Measurements from ENCODE around the gene GJB4. TPM values are rescaled to one million over a fixed set of nuclear protein-coding genes. Genes with fewer than 3 reads are reported as not detected.

The GJB4 gene
- polyA plus RNA-seq, 2 of the 4 experiments (the other 2 are of a cell fraction) = not detected

DNA sequence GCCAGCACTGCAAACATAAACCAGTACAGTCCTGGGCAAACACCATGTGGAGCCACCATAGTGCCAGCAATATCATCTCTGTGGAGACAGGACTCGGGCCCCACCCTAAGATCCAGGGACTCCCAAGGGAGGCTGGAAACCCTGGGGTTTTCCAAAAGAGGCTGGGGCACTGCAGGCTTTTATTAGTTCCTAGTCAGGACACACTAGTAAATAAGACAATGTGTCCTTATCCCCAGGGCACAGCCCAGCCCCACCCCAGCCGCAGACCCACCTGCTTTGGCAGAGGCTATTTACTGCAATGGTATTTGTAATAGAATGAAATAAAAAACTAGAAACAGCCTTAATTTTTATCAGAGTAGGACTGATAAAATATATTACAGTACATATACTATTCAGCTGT, 21.0 kb downstream of the GJB4 start:
- peaks cover 9% of the 10 kb centered on the region; the same call in 1 of the 3 replicates for H3K4me1 ChIP-seq
- ChIA-PET POLR2A (interaction anchor here (0.7 kb wide), 1 partner anchor 79 kb away, joined by 3 read pairs; the partner anchor contains the start of gene SMIM12), CTCF (interaction anchor here (0.7 kb wide), 1 partner anchor 80 kb away, joined by 4 read pairs; no protein-coding TSS in a partner anchor)
- no peak overlapping the region; a peak in 1 of 6 replicates for H3K27ac ChIP-seq
- TF ChIP-seq HEYL (CRISPR knock-in tag; IDR thresholded peaks at IDR 0.05) = no peak
- TF ChIP-seq CEBPB (IDR thresholded peaks at IDR 0.05) = no peak
- H3K4me2 ChIP-seq = peak overlapping the region; percentile 91
- 69% methylated on average over 2 of the region's 2 CpGs for WGBS (ENCODE audit: missing lambda C conversion rate)
- DNase-seq (ENCODE audit: low read depth in 1 of 2, low spot score in 1 of 2) (no peak), ATAC-seq (no peak), FAIRE-seq (no peak)
- no peak overlapping the region for H3K4me3 ChIP-seq
- no peaks in the 10 kb centered on the region for H3K9me3 ChIP-seq

DNA sequence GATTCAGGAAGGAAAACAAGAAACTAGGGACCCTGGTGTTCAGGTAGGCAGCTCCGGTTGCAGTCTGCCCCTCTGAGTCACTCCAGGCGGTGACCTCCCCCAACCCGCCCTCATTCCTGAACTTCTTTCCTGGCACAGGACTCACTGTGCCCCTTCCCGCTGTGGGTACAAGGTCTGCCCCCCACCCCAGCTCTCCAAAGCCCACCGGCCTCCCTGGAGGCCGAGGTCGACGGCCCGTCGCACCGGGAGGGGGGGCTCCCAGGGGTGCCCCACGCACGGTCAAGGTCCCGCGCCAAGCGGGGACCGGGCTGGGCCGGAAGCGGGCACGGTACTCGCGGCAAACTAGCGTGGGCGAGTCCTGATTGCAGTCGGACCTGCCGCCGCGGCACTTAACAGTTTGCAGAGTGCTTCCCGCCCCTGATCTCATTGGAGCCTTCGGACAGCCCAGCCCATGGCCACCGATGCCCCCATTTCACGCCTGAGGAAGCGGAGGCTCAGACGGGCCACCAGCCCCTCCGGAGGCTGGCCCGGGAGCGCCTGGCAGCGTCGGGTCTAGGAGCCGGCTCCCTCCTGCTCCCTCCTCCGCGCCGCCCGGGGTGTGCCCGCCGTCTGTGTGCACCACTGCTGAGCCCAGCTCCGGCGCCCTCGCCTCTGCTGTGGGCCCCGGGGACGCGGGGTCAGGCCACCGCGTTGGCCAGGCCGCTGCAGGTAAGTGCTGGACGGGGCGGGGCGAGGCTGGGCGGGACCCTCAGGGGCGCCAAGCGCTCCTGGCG, 21.7 kb downstream of the GJB4 start, which contains the start of gene GJB3:
Gene GJB3, plus strand, starts transcription at position 144 of the 773 bp plus-strand sequence. CDS start 3,549 bp downstream, outside the sequence.
- Histone ChIP-seq H3K9me3 (no peaks in the 10 kb centered on the region), H3K4me1 (peaks cover 9% of the 10 kb centered on the region; the same call in 1 of the 3 replicates), H3K4me2 (peak within 1 kb of the TSS; percentile 91), H3K4me3 (peak within 1 kb of the TSS; percentile 54), H3K27ac (peak within 1 kb of the TSS; percentile 68 to 86; a peak in 5 of 6 replicates)
- TF ChIP-seq POLR2AphosphoS2 (conservative IDR thresholded peaks at IDR 0.05; ENCODE audit: low read length) = no peak
- no peak for TF ChIP-seq HOXB5 (CRISPR knock-in tag; IDR thresholded peaks at IDR 0.05)
- no peak for TF ChIP-seq CHD4 (IDR thresholded peaks at IDR 0.05; ENCODE audit: borderline replicate concordance)
- no peak for TF ChIP-seq ZSCAN20 (CRISPR knock-in tag; IDR thresholded peaks at IDR 0.05)
- no peak for TF ChIP-seq SREBF2 (IDR thresholded peaks at IDR 0.05)
- no peak for TF ChIP-seq FOSL2 (IDR thresholded peaks at IDR 0.05)
- TF ChIP-seq FOSL2 (CRISPR knock-in tag; IDR thresholded peaks at IDR 0.05) = no peak
- TF ChIP-seq KDM5A (IDR thresholded peaks at IDR 0.05) = no peak
- no peak for TF ChIP-seq RCOR1 (IDR thresholded peaks at IDR 0.05; ENCODE audit: low read depth, low read length)
- TF ChIP-seq, protein P1, sequence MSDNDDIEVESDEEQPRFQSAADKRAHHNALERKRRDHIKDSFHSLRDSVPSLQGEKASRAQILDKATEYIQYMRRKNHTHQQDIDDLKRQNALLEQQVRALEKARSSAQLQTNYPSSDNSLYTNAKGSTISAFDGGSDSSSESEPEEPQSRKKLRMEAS (IDR thresholded peaks at IDR 0.05) = no peak
- TF ChIP-seq RAD21 (conservative IDR thresholded peaks at IDR 0.05 in 1 of 2, IDR thresholded peaks at IDR 0.05 in 1 of 2) = no peak
- TF ChIP-seq ZNF302 (CRISPR knock-in tag; IDR thresholded peaks at IDR 0.05) = no peak
- no peak for TF ChIP-seq CEBPB (IDR thresholded peaks at IDR 0.05)
- TF ChIP-seq PHF8 (IDR thresholded peaks at IDR 0.05; ENCODE audit: borderline replicate concordance, low read depth) = no peak
- TF ChIP-seq JUNB (IDR thresholded peaks at IDR 0.05) = no peak
- WGBS (ENCODE audit: missing lambda C conversion rate) = 21% methylated on average over 2 of the region's 62 CpGs
- CTCF ChIA-PET = interaction anchor here (0.7 to 1.4 kb wide), 2 partner anchors 71 to 79 kb away, joined by 4 to 6 read pairs; no protein-coding TSS in a partner anchor
- POLR2A ChIA-PET = interaction anchor here (0.7 kb wide), 1 partner anchor 78 kb away, joined by 3 read pairs; the partner anchor contains the start of gene SMIM12
- DNase-seq (ENCODE audit: low read depth in 1 of 2, low spot score in 1 of 2) = peak in 1 of 2 experiments; percentile 35
- no peak for FAIRE-seq
- peak; percentile 56 to 77; a peak in 5 of 6 replicates for ATAC-seq

DNA sequence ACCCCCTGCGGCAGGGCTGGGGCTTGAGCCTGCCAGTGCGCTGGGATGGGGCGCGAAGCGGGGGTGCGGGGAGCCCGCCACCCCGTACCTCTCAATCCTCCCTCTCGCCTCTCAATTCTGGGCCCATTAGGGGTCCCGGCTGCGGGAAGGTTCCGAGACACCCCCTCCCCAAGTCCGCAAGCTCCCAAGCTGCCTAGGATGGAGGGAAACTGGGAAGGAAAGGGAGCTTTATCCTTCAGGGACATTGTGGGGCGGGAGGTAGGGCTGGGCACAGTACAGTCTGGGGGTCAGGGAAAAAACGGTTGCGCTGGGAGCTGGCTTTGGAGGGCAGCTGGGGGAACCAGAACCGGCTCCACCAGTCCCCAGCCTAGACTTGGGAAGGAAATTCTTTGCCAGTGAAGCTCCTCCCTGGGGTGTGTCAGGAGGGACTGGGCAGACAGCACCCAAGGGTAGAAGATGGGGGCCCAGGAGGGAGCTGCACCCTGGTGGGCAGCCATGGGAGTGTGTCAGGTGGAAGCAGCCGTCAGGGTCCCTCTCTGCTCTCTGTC, 22.4 kb downstream of the GJB4 start:
- no peak for FAIRE-seq
- WGBS (ENCODE audit: missing lambda C conversion rate) = 81% methylated on average over 7 of the region's 18 CpGs
- POLR2A ChIA-PET = no interaction called here
- CTCF ChIA-PET = interaction anchor here (0.6 to 1.4 kb wide), 2 partner anchors 14 to 71 kb away, joined by 4 to 6 read pairs; no protein-coding TSS in a partner anchor
- DNase-seq (ENCODE audit: low read depth in 1 of 2, low spot score in 1 of 2) = no peak
- H3K27ac ChIP-seq = peak overlapping the region; percentile 68 to 86; a peak in 5 of 6 replicates
- peaks cover 9% of the 10 kb centered on the region; the same call in 1 of the 3 replicates for H3K4me1 ChIP-seq
- peak in 1 of 2 experiments; percentile 8; a peak in 1 of 6 replicates for ATAC-seq
- no peaks in the 10 kb centered on the region for H3K9me3 ChIP-seq
- H3K4me3 ChIP-seq = peak overlapping the region; percentile 54
- TF ChIP-seq, protein P2, sequence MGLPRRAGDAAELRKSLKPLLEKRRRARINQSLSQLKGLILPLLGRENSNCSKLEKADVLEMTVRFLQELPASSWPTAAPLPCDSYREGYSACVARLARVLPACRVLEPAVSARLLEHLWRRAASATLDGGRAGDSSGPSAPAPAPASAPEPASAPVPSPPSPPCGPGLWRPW (IDR thresholded peaks at IDR 0.05) = no peak
- no peak for TF ChIP-seq JUN (IDR thresholded peaks at IDR 0.05)
- TF ChIP-seq RNF2 (IDR thresholded peaks at IDR 0.05; ENCODE audit: borderline replicate concordance, low read depth) = no peak
- TF ChIP-seq RFX5 (IDR thresholded peaks at IDR 0.05) = no peak
- no peak for TF ChIP-seq MAZ (IDR thresholded peaks at IDR 0.05; ENCODE audit: borderline replicate concordance, low read depth, low read length)
- TF ChIP-seq CBX2 (IDR thresholded peaks at IDR 0.05; ENCODE audit: borderline replicate concordance, low read depth) = no peak
- no peak for TF ChIP-seq ZC3H11A (IDR thresholded peaks at IDR 0.05)
- no peak for TF ChIP-seq RARB (CRISPR knock-in tag; IDR thresholded peaks at IDR 0.05)
- no peak for TF ChIP-seq SMC3 (IDR thresholded peaks at IDR 0.05)
- no peak for TF ChIP-seq EHF (CRISPR knock-in tag; IDR thresholded peaks at IDR 0.05)
- TF ChIP-seq CHD2 (IDR thresholded peaks at IDR 0.05; ENCODE audit: low read length, partially characterized antibody) = no peak
- TF ChIP-seq CEBPB (IDR thresholded peaks at IDR 0.05) = no peak
- TF ChIP-seq, protein P3, sequence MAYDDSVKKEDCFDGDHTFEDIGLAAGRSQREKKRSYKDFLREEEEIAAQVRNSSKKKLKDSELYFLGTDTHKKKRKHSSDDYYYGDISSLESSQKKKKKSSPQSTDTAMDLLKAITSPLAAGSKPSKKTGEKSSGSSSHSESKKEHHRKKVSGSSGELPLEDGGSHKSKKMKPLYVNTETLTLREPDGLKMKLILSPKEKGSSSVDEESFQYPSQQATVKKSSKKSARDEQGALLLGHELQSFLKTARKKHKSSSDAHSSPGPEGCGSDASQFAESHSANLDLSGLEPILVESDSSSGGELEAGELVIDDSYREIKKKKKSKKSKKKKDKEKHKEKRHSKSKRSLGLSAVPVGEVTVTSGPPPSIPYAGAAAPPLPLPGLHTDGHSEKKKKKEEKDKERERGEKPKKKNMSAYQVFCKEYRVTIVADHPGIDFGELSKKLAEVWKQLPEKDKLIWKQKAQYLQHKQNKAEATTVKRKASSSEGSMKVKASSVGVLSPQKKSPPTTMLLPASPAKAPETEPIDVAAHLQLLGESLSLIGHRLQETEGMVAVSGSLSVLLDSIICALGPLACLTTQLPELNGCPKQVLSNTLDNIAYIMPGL (CRISPR knock-in tag; IDR thresholded peaks at IDR 0.05; ENCODE audit: borderline replicate concordance) = no peak
- TF ChIP-seq TP53 (CRISPR knock-in tag; IDR thresholded peaks at IDR 0.05) = no peak
- TF ChIP-seq, protein P4, sequence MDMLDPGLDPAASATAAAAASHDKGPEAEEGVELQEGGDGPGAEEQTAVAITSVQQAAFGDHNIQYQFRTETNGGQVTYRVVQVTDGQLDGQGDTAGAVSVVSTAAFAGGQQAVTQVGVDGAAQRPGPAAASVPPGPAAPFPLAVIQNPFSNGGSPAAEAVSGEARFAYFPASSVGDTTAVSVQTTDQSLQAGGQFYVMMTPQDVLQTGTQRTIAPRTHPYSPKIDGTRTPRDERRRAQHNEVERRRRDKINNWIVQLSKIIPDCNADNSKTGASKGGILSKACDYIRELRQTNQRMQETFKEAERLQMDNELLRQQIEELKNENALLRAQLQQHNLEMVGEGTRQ (IDR thresholded peaks at IDR 0.05) = no peak
- H3K4me2 ChIP-seq = peak overlapping the region; percentile 91

All from A549 (cell line).